PC-9 (cell line): ENCODE results near the gene LY6G6F. TPM values are rescaled to one million over a fixed set of nuclear protein-coding genes. Genes with fewer than 3 reads are reported as not detected.

Source experiments
- BruUV-seq: library from RNA; stranded (reverse); fragments of 400-500 nt; replicated peaks from 2 replicates; lab custom pipeline; 2021; lab: Mats Ljungman, UMichigan
- CTCF ChIA-PET: fragments of 300-600 bp; sonication (Branson Sonifier 250); formaldehyde crosslinking; loops from one replicate; lab custom pipeline; 2022; ENCODE audit warnings: antibody characterized with exemption; lab: Charles Lee
- POLR2A ChIA-PET: fragments of 300-600 bp; sonication (Branson Sonifier 250); formaldehyde crosslinking; loops from one replicate; lab custom pipeline; 2022; ENCODE audit warnings: antibody characterized with exemption; ENCODE audit not compliant: unreplicated experiment; lab: Charles Lee
- DNase-seq, 2 experiments: peaks; one replicate each; pipeline versions ENCODE4 v3.0.0 to v3.0.0-alpha.2; 2015 to 2022; ENCODE audit warnings: mixed read lengths in 1 of 2
- H2AFZ ChIP-seq: fragments of 200-600 bp; sonication (generic); 2 replicates; pipeline ENCODE4 v1.8.1; 2017; ENCODE audit warnings: antibody characterized with exemption
- H3F3A ChIP-seq: fragments of 200-600 bp; sonication (generic); 2 replicates; pipeline ENCODE4 v1.8.1; 2017; ENCODE audit warnings: antibody characterized with exemption, mild to moderate bottlenecking, low read depth; ENCODE audit not compliant: insufficient read depth
- H3K27ac ChIP-seq: fragments of 200-600 bp; sonication (generic); 2 replicates; pipeline ENCODE4 v1.6.1; 2016; ENCODE audit warnings: mixed run types
- H3K27me3 ChIP-seq: fragments of 200-600 bp; sonication (generic); 2 replicates; pipeline ENCODE4 v1.6.1; 2016; ENCODE audit warnings: low read depth, mixed run types; ENCODE audit not compliant: insufficient read depth
- H3K36me3 ChIP-seq: fragments of 200-600 bp; sonication (generic); 2 replicates; pipeline ENCODE4 v1.6.1; 2016; ENCODE audit warnings: low read depth, mixed run types
- H3K4me1 ChIP-seq: fragments of 200-600 bp; sonication (generic); replicated peaks from 2 replicates; pipeline ENCODE4 v1.6.1; 2016; ENCODE audit warnings: mixed run types; ENCODE audit not compliant: insufficient read depth
- H3K4me2 ChIP-seq: fragments of 200-600 bp; sonication (generic); 2 replicates; pipeline ENCODE4 v1.6.1; 2017; ENCODE audit warnings: mixed run types
- H3K4me3 ChIP-seq: fragments of 200-600 bp; sonication (generic); 2 replicates; pipeline ENCODE4 v1.6.1; 2016; ENCODE audit warnings: mixed run types
- H3K79me2 ChIP-seq: fragments of 200-600 bp; sonication (generic); 2 replicates; pipeline ENCODE4 v1.6.1; 2017; ENCODE audit warnings: low read depth, mixed run types
- H3K9me2 ChIP-seq: fragments of 200-600 bp; sonication (generic); 2 replicates; pipeline ENCODE4 v1.8.1; 2017; ENCODE audit warnings: mild to moderate bottlenecking; ENCODE audit not compliant: insufficient read depth
- H3K9me3 ChIP-seq: fragments of 200-600 bp; sonication (generic); 2 replicates; pipeline ENCODE4 v1.8.1; 2016; ENCODE audit warnings: low read depth; ENCODE audit not compliant: insufficient read depth
- H4K20me1 ChIP-seq: fragments of 200-600 bp; sonication (generic); 2 replicates; pipeline ENCODE4 v1.8.1; 2017; ENCODE audit not compliant: insufficient read depth
- EZH2 ChIP-seq: fragments of 200-600 bp; sonication (generic); IDR thresholded peaks from 2 replicates; pipeline ENCODE4 v1.8.0; 2017; ENCODE audit warnings: antibody characterized with exemption, low read depth
- intact Hi-C: fragments of 100-400 bp; cut with micrococcal nuclease; formaldehyde crosslinking; loops from one replicate; pipeline ENCODE4 v1.10.0; 2022; ENCODE audit not compliant: unreplicated experiment
- total RNA-seq: library from RNA; stranded (reverse); gene quantifications from 2 replicates; pipeline ENCODE4 v1.2.3, GENCODE V29; 2021
- TF ChIP-seq, protein P1 (sequence below): fragments of 200-600 bp; sonication (generic); conservative IDR thresholded peaks from 2 replicates; pipeline ENCODE4 v1.6.1; 2017; ENCODE audit warnings: mixed run types, antibody characterized with exemption, mild to moderate bottlenecking, moderate library complexity

LY6G6F gene
- total RNA-seq, 1 experiment from 2014 or later = not detected

DNA sequence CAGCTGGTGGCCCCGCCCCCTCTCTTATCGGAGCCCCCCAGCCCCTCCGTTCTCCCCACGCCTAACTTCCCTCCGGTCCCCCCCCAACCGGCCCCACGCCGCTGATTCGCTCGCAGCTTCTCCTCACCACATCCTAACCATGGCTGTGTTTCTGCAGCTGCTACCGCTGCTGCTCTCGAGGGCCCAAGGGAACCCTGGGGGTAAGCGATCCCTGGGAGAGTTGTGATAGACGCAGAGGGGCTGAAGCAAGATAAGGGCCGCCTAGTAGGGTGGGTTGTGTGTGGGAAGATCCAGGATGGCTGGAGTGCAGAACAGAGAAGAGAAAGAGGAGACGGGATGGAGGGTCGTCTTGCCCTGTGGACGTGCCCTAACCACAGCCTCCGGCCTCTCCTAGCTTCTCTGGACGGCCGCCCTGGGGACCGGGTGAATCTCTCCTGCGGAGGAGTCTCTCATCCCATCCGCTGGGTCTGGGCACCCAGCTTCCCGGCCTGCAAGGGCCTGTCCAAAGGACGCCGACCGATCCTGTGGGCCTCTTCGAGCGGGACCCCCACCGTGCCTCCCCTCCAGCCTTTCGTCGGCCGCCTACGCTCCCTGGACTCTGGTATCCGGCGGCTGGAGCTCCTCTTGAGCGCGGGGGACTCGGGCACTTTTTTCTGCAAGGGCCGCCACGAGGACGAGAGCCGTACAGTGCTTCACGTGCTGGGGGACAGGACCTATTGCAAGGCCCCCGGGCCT is 16.7 kb downstream of the LY6G6F start, which contains the start of gene MPIG6B:
Gene MPIG6B (plus strand): TSS at position 129 of the 735 bp plus-strand sequence. CDS start 11 bp downstream, at position 140.
- H2AFZ ChIP-seq = no peak within 1 kb of the TSS
- POLR2A ChIA-PET = no interaction called here
- no peak within 1 kb of the TSS for H3K4me3 ChIP-seq
- H3K9me2 ChIP-seq = no peaks in the 10 kb centered on the region
- no peaks in the 10 kb centered on the region for H3K27me3 ChIP-seq
- H3K36me3 ChIP-seq = no peaks in the 10 kb centered on the region
- H3K27ac ChIP-seq = no peak within 1 kb of the TSS
- no peak within 1 kb of the TSS for H3K4me2 ChIP-seq
- no peaks in the 10 kb centered on the region for H3K79me2 ChIP-seq
- CTCF ChIA-PET = no interaction called here
- peaks cover 29% of the 10 kb centered on the region for H3K4me1 ChIP-seq
- no peaks in the 10 kb centered on the region for H3K9me3 ChIP-seq
- H4K20me1 ChIP-seq = no peaks in the 10 kb centered on the region
- no peak for DNase-seq
- intact Hi-C loops = no loop called here
- H3F3A ChIP-seq = peaks cover 34% of the 10 kb centered on the region; the same call in 1 of the 2 replicates
- TF ChIP-seq, protein P1, sequence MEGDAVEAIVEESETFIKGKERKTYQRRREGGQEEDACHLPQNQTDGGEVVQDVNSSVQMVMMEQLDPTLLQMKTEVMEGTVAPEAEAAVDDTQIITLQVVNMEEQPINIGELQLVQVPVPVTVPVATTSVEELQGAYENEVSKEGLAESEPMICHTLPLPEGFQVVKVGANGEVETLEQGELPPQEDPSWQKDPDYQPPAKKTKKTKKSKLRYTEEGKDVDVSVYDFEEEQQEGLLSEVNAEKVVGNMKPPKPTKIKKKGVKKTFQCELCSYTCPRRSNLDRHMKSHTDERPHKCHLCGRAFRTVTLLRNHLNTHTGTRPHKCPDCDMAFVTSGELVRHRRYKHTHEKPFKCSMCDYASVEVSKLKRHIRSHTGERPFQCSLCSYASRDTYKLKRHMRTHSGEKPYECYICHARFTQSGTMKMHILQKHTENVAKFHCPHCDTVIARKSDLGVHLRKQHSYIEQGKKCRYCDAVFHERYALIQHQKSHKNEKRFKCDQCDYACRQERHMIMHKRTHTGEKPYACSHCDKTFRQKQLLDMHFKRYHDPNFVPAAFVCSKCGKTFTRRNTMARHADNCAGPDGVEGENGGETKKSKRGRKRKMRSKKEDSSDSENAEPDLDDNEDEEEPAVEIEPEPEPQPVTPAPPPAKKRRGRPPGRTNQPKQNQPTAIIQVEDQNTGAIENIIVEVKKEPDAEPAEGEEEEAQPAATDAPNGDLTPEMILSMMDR = no peak
- no peak for TF ChIP-seq EZH2
- no TSS peak for BruUV-seq

DNA sequence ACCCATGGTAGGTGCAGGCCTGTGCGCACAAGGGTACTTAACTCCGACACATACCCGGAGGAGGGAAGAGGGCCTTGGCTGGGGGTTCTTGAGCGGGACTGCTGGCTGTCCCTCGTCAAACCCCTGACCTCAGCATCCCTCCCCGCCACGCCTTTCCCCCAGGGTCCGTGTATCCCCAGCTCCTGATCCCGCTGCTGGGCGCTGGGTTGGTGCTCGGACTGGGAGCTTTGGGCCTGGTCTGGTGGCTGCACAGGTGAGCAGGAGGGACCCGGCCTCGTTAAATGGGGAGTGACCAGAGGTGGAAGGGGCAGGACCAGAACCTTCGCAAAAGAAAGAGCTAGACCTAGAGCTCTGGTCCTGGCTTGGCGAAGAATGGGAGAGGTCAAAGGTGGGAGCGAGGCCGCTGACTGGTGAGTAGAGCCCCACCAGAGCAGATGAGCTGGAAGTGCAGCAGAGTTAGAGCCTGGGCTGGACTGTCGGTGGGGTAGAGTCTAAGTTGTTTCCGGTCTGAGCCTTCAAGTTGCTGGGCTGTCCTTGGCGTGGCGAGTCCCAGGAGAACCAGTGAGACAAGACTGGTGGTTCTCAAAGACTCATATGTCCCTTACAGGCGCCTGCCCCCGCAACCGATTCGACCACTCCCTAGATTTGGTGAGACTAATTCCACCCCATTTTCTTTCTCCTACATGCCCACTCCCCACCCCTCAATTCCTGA is 17.5 kb downstream of the LY6G6F start:
- Histone ChIP-seq H3K4me2 (no peak overlapping the region), H3K27me3 (no peaks in the 10 kb centered on the region), H3K9me2 (no peaks in the 10 kb centered on the region), H3K36me3 (no peaks in the 10 kb centered on the region), H3F3A (peaks cover 34% of the 10 kb centered on the region; the same call in 1 of the 2 replicates), H4K20me1 (no peaks in the 10 kb centered on the region), H3K4me3 (no peak overlapping the region), H3K9me3 (no peaks in the 10 kb centered on the region), H3K4me1 (peaks cover 26% of the 10 kb centered on the region), H3K27ac (no peak overlapping the region), H3K79me2 (no peaks in the 10 kb centered on the region), H2AFZ (no peak overlapping the region)
- ChIA-PET POLR2A (interaction anchor here (0.5 to 1.1 kb wide), 2 partner anchors 20 to 120 kb away, joined by 4 to 6 read pairs; no protein-coding TSS in a partner anchor), CTCF (no interaction called here)
- TF ChIP-seq, protein P1 = no peak
- no peak for TF ChIP-seq EZH2
- no TSS peak for BruUV-seq
- no peak for DNase-seq
- intact Hi-C loops = no loop called here

DNA sequence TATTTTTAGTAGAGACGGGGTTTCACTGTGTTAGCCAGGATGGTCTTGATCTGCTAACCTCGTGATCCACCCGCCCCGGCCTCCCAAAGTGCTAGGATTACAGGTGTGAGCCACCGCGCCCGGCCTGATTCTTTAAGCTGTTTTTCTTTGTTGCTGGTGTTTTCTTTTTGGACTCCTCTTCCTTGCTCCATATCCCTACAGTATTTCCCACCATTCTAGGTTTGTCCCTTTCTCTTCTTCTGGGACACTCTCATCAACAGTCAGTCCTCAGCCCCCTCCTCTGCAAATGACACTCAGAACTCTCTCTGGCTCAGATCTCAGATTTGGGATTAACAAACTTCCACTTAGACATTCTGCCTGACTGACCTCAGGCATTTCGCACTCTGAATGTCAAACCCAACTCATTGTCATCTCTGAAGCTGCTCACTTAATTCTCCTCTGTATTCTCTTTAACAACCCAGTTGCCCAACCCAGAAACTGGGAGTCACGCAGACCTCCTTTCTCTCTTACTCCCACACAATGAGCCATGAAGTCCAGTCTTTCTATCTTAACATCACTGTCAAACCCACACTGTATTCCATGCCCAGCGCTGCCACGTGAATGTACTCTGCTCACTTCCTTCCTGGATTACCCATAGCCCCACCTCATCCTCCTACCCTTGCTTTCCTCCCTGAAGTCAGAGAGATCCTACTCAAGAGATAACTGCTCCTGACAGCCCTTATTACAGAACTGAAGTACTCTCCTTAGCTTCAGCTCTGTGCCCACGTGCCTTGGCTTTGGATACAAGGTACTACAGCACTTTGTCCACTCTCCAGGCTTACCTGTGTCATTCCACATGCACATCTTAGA is 19.1 kb downstream of the LY6G6F start:
- Histone ChIP-seq H3K36me3 (0 out of 2 replicates have a peak, but pooled peaks cover 4% of the 10 kb centered on the region), H3K27ac (no peak overlapping the region), H3F3A (peaks cover 31% of the 10 kb centered on the region), H3K9me2 (no peaks in the 10 kb centered on the region), H3K4me1 (peaks cover 10% of the 10 kb centered on the region), H2AFZ (no peak overlapping the region), H3K27me3 (no peaks in the 10 kb centered on the region), H3K9me3 (no peaks in the 10 kb centered on the region), H3K4me3 (no peak overlapping the region), H3K4me2 (no peak overlapping the region), H3K79me2 (no peaks in the 10 kb centered on the region), H4K20me1 (peaks cover 6% of the 10 kb centered on the region)
- TF ChIP-seq EZH2 = no peak
- TF ChIP-seq, protein P1 = no peak
- BruUV-seq = no TSS peak
- intact Hi-C loops = no loop called here
- ChIA-PET CTCF (no interaction called here), POLR2A (interaction anchor here (0.6 to 1.1 kb wide), 2 partner anchors 10 to 18 kb away, joined by 3 to 6 read pairs; partner anchors contain the start of gene CLIC1)
- DNase-seq = no peak
